ENCODE results near the gene ADCY2.

The ADCY2 gene

DNA sequence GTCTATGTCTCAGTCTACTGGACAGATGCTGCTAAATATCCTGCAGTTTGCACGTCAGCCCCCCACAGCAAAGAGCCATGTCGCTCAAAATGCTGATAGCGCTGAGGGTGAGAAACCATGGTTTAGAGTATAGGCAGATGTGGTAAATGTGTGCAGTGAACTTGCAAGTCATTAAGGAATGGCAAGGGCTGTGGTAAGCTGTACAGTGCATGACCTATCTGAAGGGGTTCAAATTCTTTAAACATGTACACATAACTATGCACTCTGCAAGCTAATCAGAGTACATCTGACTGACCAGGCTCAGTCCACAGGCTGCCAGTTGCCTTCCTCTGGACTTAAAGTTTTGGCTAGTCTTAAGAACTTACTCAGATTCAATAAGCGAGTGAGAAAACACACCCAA, 284.3 kb downstream of the ADCY2 start:
- Histone ChIP-seq H3K9me3 (ENCODE audit: control insufficient read depth, insufficient read depth, low read length) (no peaks in the 10 kb centered on the region), H3K36me3 (ENCODE audit: control insufficient read depth, insufficient read depth, low read length) (no peaks in the 10 kb centered on the region; the same call in 1 of the 2 replicates), H3K4me1 (ENCODE audit: control insufficient read depth, insufficient read depth, low read length) (no peaks in the 10 kb centered on the region), H3K9ac (ENCODE audit: low read depth, low read length) (no peak overlapping the region), H3K27ac (ENCODE audit: low read depth, low read length) (no peak overlapping the region), H3K27me3 (ENCODE audit: control insufficient read depth, insufficient read depth, low read length) (no peaks in the 10 kb centered on the region), H3K4me3 (ENCODE audit: low read depth, low read length) (no peak overlapping the region)

GRCh38 chr5:7682379-7682778, 286.4 kb downstream of the ADCY2 start:
- H3K9me3 ChIP-seq (ENCODE audit: control insufficient read depth, insufficient read depth, low read length), result no peaks in the 10 kb centered on the region
- H3K9ac ChIP-seq (ENCODE audit: low read depth, low read length), result no peak overlapping the region
- H3K27me3 ChIP-seq (ENCODE audit: control insufficient read depth, insufficient read depth, low read length), result no peaks in the 10 kb centered on the region
- no peak overlapping the region for H3K27ac ChIP-seq (ENCODE audit: low read depth, low read length)
- no peaks in the 10 kb centered on the region; the same call in 1 of the 2 replicates for H3K36me3 ChIP-seq (ENCODE audit: control insufficient read depth, insufficient read depth, low read length)
- no peak overlapping the region for H3K4me3 ChIP-seq (ENCODE audit: low read depth, low read length)
- no peaks in the 10 kb centered on the region for H3K4me1 ChIP-seq (ENCODE audit: control insufficient read depth, insufficient read depth, low read length)

DNA sequence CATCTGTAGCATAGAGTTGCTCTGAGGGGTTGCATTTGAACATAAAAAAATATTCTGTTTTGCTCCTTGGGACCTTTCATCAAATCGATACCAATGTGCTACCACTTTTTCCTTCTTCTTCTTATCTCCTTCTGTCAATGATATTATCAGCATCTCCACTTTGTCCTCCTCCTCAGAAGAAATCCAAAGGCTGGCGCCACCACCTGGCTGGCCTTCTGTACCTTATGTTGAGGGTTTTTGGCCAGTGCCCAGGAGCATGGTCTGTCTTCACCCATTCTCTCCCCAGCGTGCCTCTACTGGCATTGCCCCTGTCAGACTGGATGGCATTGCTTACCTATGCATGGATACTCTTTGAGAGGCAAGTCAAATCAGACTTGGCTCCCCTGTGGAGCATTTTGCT, 287.8 kb downstream of the ADCY2 start:
- Histone ChIP-seq H3K27me3 (ENCODE audit: control insufficient read depth, insufficient read depth, low read length) (no peaks in the 10 kb centered on the region), H3K9ac (ENCODE audit: low read depth, low read length) (no peak overlapping the region), H3K4me3 (ENCODE audit: low read depth, low read length) (no peak overlapping the region), H3K27ac (ENCODE audit: low read depth, low read length) (no peak overlapping the region), H3K4me1 (ENCODE audit: control insufficient read depth, insufficient read depth, low read length) (no peaks in the 10 kb centered on the region), H3K9me3 (ENCODE audit: control insufficient read depth, insufficient read depth, low read length) (no peaks in the 10 kb centered on the region), H3K36me3 (ENCODE audit: control insufficient read depth, insufficient read depth, low read length) (no peaks in the 10 kb centered on the region)

- no peaks in the 10 kb centered on the region for H3K36me3 ChIP-seq (ENCODE audit: control insufficient read depth, insufficient read depth, low read length)
- H3K9ac ChIP-seq (ENCODE audit: low read depth, low read length), result no peak overlapping the region
- H3K27ac ChIP-seq (ENCODE audit: low read depth, low read length), result no peak overlapping the region
- no peaks in the 10 kb centered on the region for H3K9me3 ChIP-seq (ENCODE audit: control insufficient read depth, insufficient read depth, low read length)
- H3K27me3 ChIP-seq (ENCODE audit: control insufficient read depth, insufficient read depth, low read length), result no peaks in the 10 kb centered on the region
- no peaks in the 10 kb centered on the region for H3K4me1 ChIP-seq (ENCODE audit: control insufficient read depth, insufficient read depth, low read length)
- no peak overlapping the region for H3K4me3 ChIP-seq (ENCODE audit: low read depth, low read length)
Measured at GRCh38 chr5:7684826-7685225, 288.9 kb downstream of the ADCY2 start.

- H3K4me1 ChIP-seq (ENCODE audit: control insufficient read depth, insufficient read depth, low read length), result no peaks in the 10 kb centered on the region
- no peaks in the 10 kb centered on the region for H3K27me3 ChIP-seq (ENCODE audit: control insufficient read depth, insufficient read depth, low read length)
- H3K36me3 ChIP-seq (ENCODE audit: control insufficient read depth, insufficient read depth, low read length), result peaks cover 5% of the 10 kb centered on the region; the same call in 1 of the 2 replicates
- H3K9ac ChIP-seq (ENCODE audit: low read depth, low read length), result no peak overlapping the region
- no peaks in the 10 kb centered on the region for H3K9me3 ChIP-seq (ENCODE audit: control insufficient read depth, insufficient read depth, low read length)
- H3K27ac ChIP-seq (ENCODE audit: low read depth, low read length), result no peak overlapping the region
- H3K4me3 ChIP-seq (ENCODE audit: low read depth, low read length), result no peak overlapping the region
Measured at GRCh38 chr5:7686794-7687193, 290.9 kb downstream of the ADCY2 start.

DNA sequence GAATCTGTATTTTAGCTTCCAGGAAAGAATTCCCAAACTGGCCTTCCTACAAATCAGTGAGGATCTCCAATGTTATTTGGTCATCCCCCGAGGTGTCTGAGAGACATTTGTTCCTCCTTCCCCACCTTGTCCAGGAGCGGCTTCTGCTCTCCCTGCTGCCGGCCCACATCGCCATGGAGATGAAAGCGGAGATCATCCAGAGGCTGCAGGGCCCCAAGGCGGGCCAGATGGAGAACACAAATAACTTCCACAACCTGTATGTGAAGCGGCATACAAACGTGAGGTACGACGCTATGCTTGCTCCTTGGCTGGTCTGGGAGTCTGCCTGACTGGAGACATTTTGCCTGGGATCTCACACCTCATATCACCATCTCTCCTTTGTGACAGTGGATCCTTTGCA, 294.6 kb downstream of the ADCY2 start:
- no peaks in the 10 kb centered on the region for H3K4me1 ChIP-seq (ENCODE audit: control insufficient read depth, insufficient read depth, low read length)
- no peaks in the 10 kb centered on the region for H3K27me3 ChIP-seq (ENCODE audit: control insufficient read depth, insufficient read depth, low read length)
- H3K9me3 ChIP-seq (ENCODE audit: control insufficient read depth, insufficient read depth, low read length), result no peaks in the 10 kb centered on the region
- H3K4me3 ChIP-seq (ENCODE audit: low read depth, low read length), result no peak overlapping the region
- no peak overlapping the region for H3K9ac ChIP-seq (ENCODE audit: low read depth, low read length)
- peaks cover 7% of the 10 kb centered on the region; the same call in 1 of the 2 replicates for H3K36me3 ChIP-seq (ENCODE audit: control insufficient read depth, insufficient read depth, low read length)
- no peak overlapping the region for H3K27ac ChIP-seq (ENCODE audit: low read depth, low read length)

DNA sequence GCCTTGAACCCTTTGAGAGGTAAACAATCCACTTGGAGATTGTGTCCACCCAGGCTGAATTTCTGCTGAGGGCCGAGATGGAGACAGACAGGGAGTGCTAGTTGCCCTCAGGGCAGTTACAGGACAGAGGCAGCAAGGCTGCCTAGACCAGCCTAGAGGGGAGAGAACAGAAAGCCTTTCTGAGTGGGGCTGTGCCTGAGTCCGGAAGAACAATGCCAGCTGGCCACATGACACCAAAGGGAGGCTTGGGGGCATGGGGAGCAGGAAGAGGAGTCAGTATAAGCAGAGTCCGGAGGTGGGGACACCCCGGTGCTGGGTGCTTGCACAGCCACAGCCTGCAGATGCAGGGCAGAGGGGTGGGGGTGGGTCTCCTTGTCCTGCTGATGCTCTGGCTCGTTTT, 309.3 kb downstream of the ADCY2 start:
- Histone ChIP-seq H3K9ac (ENCODE audit: low read depth, low read length) (no peak overlapping the region), H3K9me3 (ENCODE audit: control insufficient read depth, insufficient read depth, low read length) (no peaks in the 10 kb centered on the region), H3K27ac (ENCODE audit: low read depth, low read length) (no peak overlapping the region), H3K27me3 (ENCODE audit: control insufficient read depth, insufficient read depth, low read length) (no peaks in the 10 kb centered on the region), H3K4me3 (ENCODE audit: low read depth, low read length) (no peak overlapping the region), H3K4me1 (ENCODE audit: control insufficient read depth, insufficient read depth, low read length) (peaks cover 6% of the 10 kb centered on the region), H3K36me3 (ENCODE audit: control insufficient read depth, insufficient read depth, low read length) (peaks cover 29% of the 10 kb centered on the region)

GRCh38 chr5:7705736-7706135, 309.8 kb downstream of the ADCY2 start:
- peaks cover 6% of the 10 kb centered on the region for H3K4me1 ChIP-seq (ENCODE audit: control insufficient read depth, insufficient read depth, low read length)
- no peak overlapping the region for H3K4me3 ChIP-seq (ENCODE audit: low read depth, low read length)
- no peak overlapping the region for H3K27ac ChIP-seq (ENCODE audit: low read depth, low read length)
- H3K9me3 ChIP-seq (ENCODE audit: control insufficient read depth, insufficient read depth, low read length), result no peaks in the 10 kb centered on the region
- peaks cover 31% of the 10 kb centered on the region for H3K36me3 ChIP-seq (ENCODE audit: control insufficient read depth, insufficient read depth, low read length)
- H3K9ac ChIP-seq (ENCODE audit: low read depth, low read length), result no peak overlapping the region
- no peaks in the 10 kb centered on the region for H3K27me3 ChIP-seq (ENCODE audit: control insufficient read depth, insufficient read depth, low read length)

DNA sequence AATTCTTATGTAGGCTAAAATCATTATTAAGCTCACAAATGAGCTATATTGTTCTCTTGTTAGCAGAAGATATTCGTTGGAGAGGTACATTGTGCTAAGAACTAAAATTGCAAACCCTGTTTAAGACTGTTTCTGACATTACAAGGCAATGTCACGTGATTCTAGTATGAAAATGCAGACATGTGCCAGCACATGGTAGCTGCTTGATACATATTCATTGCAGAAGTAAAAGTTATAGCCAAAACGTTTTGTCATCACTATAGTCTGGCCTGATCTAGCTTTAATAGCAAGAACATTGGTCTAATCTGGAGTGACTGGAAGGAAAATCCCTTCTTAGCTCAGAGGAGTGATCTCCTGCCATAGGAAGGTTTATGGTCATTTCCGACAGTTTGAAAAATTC, 310.3 kb downstream of the ADCY2 start:
- peaks cover 31% of the 10 kb centered on the region for H3K36me3 ChIP-seq (ENCODE audit: control insufficient read depth, insufficient read depth, low read length)
- H3K9me3 ChIP-seq (ENCODE audit: control insufficient read depth, insufficient read depth, low read length), result no peaks in the 10 kb centered on the region
- peaks cover 6% of the 10 kb centered on the region for H3K4me1 ChIP-seq (ENCODE audit: control insufficient read depth, insufficient read depth, low read length)
- no peak overlapping the region for H3K4me3 ChIP-seq (ENCODE audit: low read depth, low read length)
- no peak overlapping the region for H3K9ac ChIP-seq (ENCODE audit: low read depth, low read length)
- no peak overlapping the region for H3K27ac ChIP-seq (ENCODE audit: low read depth, low read length)
- no peaks in the 10 kb centered on the region for H3K27me3 ChIP-seq (ENCODE audit: control insufficient read depth, insufficient read depth, low read length)

- Histone ChIP-seq H3K9ac (ENCODE audit: low read depth, low read length) (no peak overlapping the region), H3K4me1 (ENCODE audit: control insufficient read depth, insufficient read depth, low read length) (peaks cover 5% of the 10 kb centered on the region), H3K4me3 (ENCODE audit: low read depth, low read length) (no peak overlapping the region), H3K27ac (ENCODE audit: low read depth, low read length) (no peak overlapping the region), H3K36me3 (ENCODE audit: control insufficient read depth, insufficient read depth, low read length) (peaks cover 28% of the 10 kb centered on the region), H3K9me3 (ENCODE audit: control insufficient read depth, insufficient read depth, low read length) (no peaks in the 10 kb centered on the region), H3K27me3 (ENCODE audit: control insufficient read depth, insufficient read depth, low read length) (no peaks in the 10 kb centered on the region)
Measured at GRCh38 chr5:7714119-7714518, 318.2 kb downstream of the ADCY2 start.

GRCh38 chr5:7714697-7715096, 318.8 kb downstream of the ADCY2 start:
- H3K9ac ChIP-seq (ENCODE audit: low read depth, low read length), result no peak overlapping the region
- H3K4me1 ChIP-seq (ENCODE audit: control insufficient read depth, insufficient read depth, low read length), result peaks cover 5% of the 10 kb centered on the region
- H3K27ac ChIP-seq (ENCODE audit: low read depth, low read length), result no peak overlapping the region
- H3K27me3 ChIP-seq (ENCODE audit: control insufficient read depth, insufficient read depth, low read length), result no peaks in the 10 kb centered on the region
- no peaks in the 10 kb centered on the region for H3K9me3 ChIP-seq (ENCODE audit: control insufficient read depth, insufficient read depth, low read length)
- peaks cover 23% of the 10 kb centered on the region for H3K36me3 ChIP-seq (ENCODE audit: control insufficient read depth, insufficient read depth, low read length)
- H3K4me3 ChIP-seq (ENCODE audit: low read depth, low read length), result no peak overlapping the region

DNA sequence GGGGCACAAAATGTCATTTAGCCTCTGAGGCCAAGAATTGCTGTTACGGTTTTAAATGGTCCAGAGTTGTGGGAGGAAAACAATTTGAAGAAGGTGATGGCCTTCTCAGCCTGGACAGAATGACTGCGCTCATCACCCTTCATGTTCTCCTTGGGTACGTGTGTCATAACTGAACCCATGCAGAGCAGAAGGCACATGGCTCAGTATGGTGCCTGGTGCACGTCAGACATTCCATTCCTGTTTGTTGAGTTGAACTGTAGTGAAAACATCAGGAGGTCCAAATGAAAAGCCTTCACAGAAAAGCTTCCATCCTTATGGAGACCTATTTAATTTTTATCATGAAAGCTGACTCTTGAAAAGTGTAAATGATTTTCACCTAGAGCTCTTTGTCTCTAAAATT, 321.8 kb downstream of the ADCY2 start:
- H3K4me1 ChIP-seq (ENCODE audit: control insufficient read depth, insufficient read depth, low read length), result peaks cover 5% of the 10 kb centered on the region
- no peak overlapping the region for H3K4me3 ChIP-seq (ENCODE audit: low read depth, low read length)
- no peaks in the 10 kb centered on the region for H3K27me3 ChIP-seq (ENCODE audit: control insufficient read depth, insufficient read depth, low read length)

More for the DNA sequence above, 321.8 kb downstream of the ADCY2 start:
- H3K27ac ChIP-seq (ENCODE audit: low read depth, low read length), result no peak overlapping the region
- H3K9me3 ChIP-seq (ENCODE audit: control insufficient read depth, insufficient read depth, low read length), result no peaks in the 10 kb centered on the region
- H3K36me3 ChIP-seq (ENCODE audit: control insufficient read depth, insufficient read depth, low read length), result peaks cover 13% of the 10 kb centered on the region
- no peak overlapping the region for H3K9ac ChIP-seq (ENCODE audit: low read depth, low read length)

All from HUES48 (cell line).